ENCODE results near the gene CKMT1A.

The CKMT1A gene

DNA sequence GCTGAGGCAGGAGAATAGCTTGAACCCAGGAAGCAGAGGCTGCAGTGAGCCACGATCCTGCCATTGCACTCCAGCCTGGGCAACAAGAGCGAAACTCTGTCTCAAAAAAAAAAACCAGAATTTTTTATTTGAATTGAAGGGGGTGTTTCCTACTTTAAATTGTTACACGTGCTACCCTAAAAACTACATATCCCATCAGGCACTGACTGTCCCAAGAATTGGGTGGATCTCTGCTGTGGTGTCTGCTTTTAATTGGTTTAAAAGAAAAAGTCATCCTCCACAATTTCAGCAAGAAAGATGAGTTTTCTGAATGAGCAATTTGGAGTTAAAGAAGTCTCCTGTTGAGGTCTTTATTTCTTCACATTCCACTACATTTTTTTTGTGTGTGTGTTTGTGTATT, 54.7 kb downstream of the CKMT1A start:
- no peak for DNase-seq (ENCODE audit: low read depth)

All from non-pigmented ciliary epithelial cell (primary cell).